HFFc6 (cell line): ENCODE measurements around the gene NGF. TPM values are rescaled to one million over a fixed set of nuclear protein-coding genes. Genes with fewer than 3 reads are reported as not detected.

ENCODE experiments used
- DNase-seq: peaks from one replicate; pipeline ENCODE4 v3.0.0-alpha.2; 2018
- H3K27ac Mint-ChIP-seq: 2 replicates; pipeline ENCODE4 v1.8.0; 2020; ENCODE audit warnings: mild to moderate bottlenecking, mixed read lengths
- H3K27me3 Mint-ChIP-seq: 2 replicates; pipeline ENCODE4 v1.8.0; 2021; ENCODE audit warnings: mild to moderate bottlenecking, moderate library complexity, mixed read lengths; ENCODE audit not compliant: insufficient read depth
- H3K36me3 Mint-ChIP-seq: 2 replicates; pipeline ENCODE4 v1.8.0; 2021; ENCODE audit warnings: low read depth, mixed read lengths
- H3K4me1 Mint-ChIP-seq: 2 replicates; pipeline ENCODE4 v1.8.0; 2020; ENCODE audit warnings: low read depth, mixed read lengths
- H3K4me3 Mint-ChIP-seq: 2 replicates; pipeline ENCODE4 v1.8.0; 2020; ENCODE audit warnings: mild to moderate bottlenecking, moderate library complexity, mixed read lengths
- H3K9me3 Mint-ChIP-seq: 2 replicates; pipeline ENCODE4 v1.8.0; 2020; ENCODE audit warnings: mild to moderate bottlenecking, mixed read lengths
- total RNA-seq, 6 experiments: library from RNA; stranded (reverse); fragmentation: NEBNext Ultra II Directional; extraction: Animal tissue kit (Norgen Biotek cat#: 25700); gene quantifications; 2 replicates in 1 of 6; 3 replicates in 5 of 6; pipeline ENCODE4 v1.2.3, GENCODE V29; 2021
- TF ChIP-seq, protein P1 (sequence below): fragments of 200-600 bp; sonication (generic); IDR thresholded peaks from 2 replicates; pipeline ENCODE4 v1.5.0; 2021; ENCODE audit warnings: antibody characterized with exemption, mild to moderate bottlenecking

The NGF gene
- total RNA-seq, 6 experiments from 2014 or later, result 44.4 to 53.8 (median 51.0) TPM

DNA sequence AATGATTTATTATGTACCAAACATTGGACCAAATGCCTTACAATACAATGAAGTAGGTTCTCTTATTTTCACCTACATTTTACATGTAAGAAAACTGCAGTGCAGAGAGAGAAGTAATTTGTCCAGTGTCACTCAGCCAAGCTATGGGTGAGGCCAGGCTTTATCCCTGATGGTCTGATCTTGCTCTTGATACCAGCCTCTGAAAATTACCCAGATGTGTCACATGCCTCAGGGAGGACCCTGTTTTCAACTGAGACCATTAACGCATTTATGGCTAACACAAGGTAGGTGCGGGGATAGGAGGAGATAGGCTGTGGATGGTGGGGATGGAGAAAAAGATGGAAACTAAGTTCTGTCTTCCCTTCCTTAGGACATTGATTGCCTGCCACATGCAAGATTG is 56.9 kb downstream of the NGF start:
- Mint-ChIP-seq H3K4me1 (peaks cover 82% of the 10 kb centered on the region), H3K36me3 (peaks cover 81% of the 10 kb centered on the region), H3K27me3 (peaks cover 3% of the 10 kb centered on the region), H3K27ac (peak overlapping the region; percentile 75), H3K9me3 (peaks cover 27% of the 10 kb centered on the region), H3K4me3 (peak overlapping the region; percentile 77; the same call in 1 of the 2 replicates)
- no peak for DNase-seq
- TF ChIP-seq, protein P1, sequence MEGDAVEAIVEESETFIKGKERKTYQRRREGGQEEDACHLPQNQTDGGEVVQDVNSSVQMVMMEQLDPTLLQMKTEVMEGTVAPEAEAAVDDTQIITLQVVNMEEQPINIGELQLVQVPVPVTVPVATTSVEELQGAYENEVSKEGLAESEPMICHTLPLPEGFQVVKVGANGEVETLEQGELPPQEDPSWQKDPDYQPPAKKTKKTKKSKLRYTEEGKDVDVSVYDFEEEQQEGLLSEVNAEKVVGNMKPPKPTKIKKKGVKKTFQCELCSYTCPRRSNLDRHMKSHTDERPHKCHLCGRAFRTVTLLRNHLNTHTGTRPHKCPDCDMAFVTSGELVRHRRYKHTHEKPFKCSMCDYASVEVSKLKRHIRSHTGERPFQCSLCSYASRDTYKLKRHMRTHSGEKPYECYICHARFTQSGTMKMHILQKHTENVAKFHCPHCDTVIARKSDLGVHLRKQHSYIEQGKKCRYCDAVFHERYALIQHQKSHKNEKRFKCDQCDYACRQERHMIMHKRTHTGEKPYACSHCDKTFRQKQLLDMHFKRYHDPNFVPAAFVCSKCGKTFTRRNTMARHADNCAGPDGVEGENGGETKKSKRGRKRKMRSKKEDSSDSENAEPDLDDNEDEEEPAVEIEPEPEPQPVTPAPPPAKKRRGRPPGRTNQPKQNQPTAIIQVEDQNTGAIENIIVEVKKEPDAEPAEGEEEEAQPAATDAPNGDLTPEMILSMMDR, result no peak

DNA sequence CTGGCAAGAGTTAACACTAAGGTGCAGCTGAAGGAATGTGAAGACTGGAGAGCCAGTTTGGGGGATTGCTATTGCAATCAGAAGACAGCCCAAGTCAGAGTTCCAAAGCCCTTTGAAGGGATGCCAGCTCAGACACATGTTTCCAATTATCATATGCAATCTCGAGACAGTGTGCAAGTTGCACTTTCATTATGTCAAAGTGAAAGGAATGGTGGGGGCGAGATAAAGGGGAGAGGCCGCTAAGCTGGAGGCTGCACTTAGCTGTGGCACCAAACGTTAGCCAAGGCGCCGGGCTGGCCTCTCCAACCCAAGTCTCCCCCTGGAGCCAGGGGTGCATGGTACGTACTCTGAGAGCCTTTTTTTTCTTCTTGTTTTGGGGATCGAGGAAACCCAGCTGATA is 58.0 kb downstream of the NGF start:
- DNase-seq, result peak; percentile 81
- Mint-ChIP-seq H3K9me3 (peaks cover 34% of the 10 kb centered on the region), H3K36me3 (peaks cover 86% of the 10 kb centered on the region), H3K27me3 (peaks cover 1% of the 10 kb centered on the region; the same call in 1 of the 2 replicates), H3K27ac (peak overlapping the region; percentile 75), H3K4me3 (peak overlapping the region; percentile 77), H3K4me1 (peaks cover 84% of the 10 kb centered on the region)
- TF ChIP-seq, protein P1, result no peak

DNA sequence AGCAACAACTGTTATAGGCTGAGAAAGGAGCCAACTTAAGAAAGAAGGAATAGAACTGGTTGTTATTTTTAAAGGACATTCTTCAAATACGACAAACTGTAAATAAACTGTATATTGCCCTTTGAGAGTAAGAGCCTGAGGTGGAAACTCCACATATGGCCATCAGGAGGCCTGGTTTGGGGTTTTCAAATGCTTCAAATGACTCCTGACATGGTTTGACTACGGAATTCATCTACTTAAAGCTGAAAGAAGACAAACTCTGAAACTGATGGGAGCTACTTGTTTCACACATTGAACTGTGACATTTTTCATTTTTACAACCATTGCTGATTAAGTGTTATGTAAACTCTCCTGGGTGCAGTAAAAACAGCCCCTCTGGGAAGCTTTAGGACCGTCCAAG is 59.8 kb downstream of the NGF start:
- Mint-ChIP-seq H3K4me3 (no peak overlapping the region), H3K27ac (no peak overlapping the region), H3K9me3 (peaks cover 34% of the 10 kb centered on the region), H3K36me3 (peaks cover 89% of the 10 kb centered on the region), H3K27me3 (0 out of 2 replicates have a peak, but pooled peaks cover 1% of the 10 kb centered on the region), H3K4me1 (peaks cover 89% of the 10 kb centered on the region)
- TF ChIP-seq, protein P1, result peak; percentile 22; the same call in 1 of the 2 replicates
- DNase-seq, result no peak

DNA sequence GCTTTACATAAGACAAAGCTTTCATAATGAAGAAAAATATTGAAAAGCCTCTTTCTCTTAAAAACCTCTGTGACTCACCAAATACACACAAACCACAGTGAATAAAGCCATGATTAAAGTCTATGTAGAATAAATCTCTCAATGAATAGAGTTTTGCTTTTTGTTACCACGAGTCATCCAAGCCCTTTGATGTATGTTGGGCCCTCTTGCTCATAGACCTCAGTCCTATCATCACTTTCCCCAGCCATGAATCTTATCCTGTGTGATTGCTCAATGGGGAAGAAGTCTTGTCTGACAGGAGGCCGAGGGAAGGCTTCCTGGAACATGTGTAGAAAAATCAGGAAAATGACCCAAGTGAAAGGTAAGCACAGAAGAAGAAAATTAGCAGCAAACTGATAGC is 60.8 kb downstream of the NGF start:
- peaks cover 34% of the 10 kb centered on the region for H3K9me3 Mint-ChIP-seq
- H3K36me3 Mint-ChIP-seq, result peaks cover 88% of the 10 kb centered on the region
- TF ChIP-seq, protein P1, result no peak
- DNase-seq, result peak; percentile 57
- H3K4me3 Mint-ChIP-seq, result no peak overlapping the region
- H3K27ac Mint-ChIP-seq, result peak overlapping the region; percentile 61; the same call in 1 of the 2 replicates
- 0 out of 2 replicates have a peak, but pooled peaks cover 1% of the 10 kb centered on the region for H3K27me3 Mint-ChIP-seq
- peaks cover 87% of the 10 kb centered on the region for H3K4me1 Mint-ChIP-seq

DNA sequence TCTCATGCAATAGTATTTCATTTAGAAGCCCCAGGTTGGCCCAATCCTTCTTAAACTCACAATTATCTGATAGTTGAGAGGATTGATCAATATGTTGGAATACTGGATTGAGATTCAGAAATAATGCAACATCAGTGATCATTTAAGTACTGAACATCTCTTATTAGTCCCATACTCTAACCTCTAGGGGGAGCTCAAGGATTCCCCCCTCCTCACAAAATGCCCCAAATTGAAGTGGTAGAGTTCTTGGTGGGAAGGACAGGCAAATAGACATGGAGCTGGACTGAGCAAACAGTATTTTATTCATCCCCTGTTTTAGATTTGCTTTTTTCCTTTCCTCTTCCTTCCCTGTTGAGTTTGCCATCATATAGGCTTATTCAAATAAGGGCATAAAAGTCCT is 62.8 kb downstream of the NGF start:
- Mint-ChIP-seq H3K27me3 (no peaks in the 10 kb centered on the region), H3K9me3 (peaks cover 34% of the 10 kb centered on the region), H3K36me3 (peaks cover 85% of the 10 kb centered on the region), H3K4me3 (no peak overlapping the region), H3K4me1 (peaks cover 68% of the 10 kb centered on the region), H3K27ac (no peak overlapping the region)
- TF ChIP-seq, protein P1, result peak; percentile 70
- no peak for DNase-seq

GRCh38 chr1:115274467-115274866 is 63.6 kb downstream of the NGF start:
- peaks cover 34% of the 10 kb centered on the region for H3K9me3 Mint-ChIP-seq
- peaks cover 61% of the 10 kb centered on the region for H3K4me1 Mint-ChIP-seq
- H3K27ac Mint-ChIP-seq, result peak overlapping the region; percentile 28; the same call in 1 of the 2 replicates
- TF ChIP-seq, protein P1, result no peak
- no peak for DNase-seq
- peaks cover 86% of the 10 kb centered on the region for H3K36me3 Mint-ChIP-seq
- no peaks in the 10 kb centered on the region for H3K27me3 Mint-ChIP-seq
- no peak overlapping the region for H3K4me3 Mint-ChIP-seq
